ENCODE measurements around the gene IL18RAP.

The IL18RAP gene

GRCh38 chr2:102494570-102494969, 71.6 kb downstream of the IL18RAP start:
- no peaks in the 10 kb centered on the region for H3K4me1 ChIP-seq (ENCODE audit: control insufficient read depth, low read length)
- H3K4me2 ChIP-seq (ENCODE audit: low read length): no peak overlapping the region
- H3K9me3 ChIP-seq (ENCODE audit: control insufficient read depth, insufficient read depth, low read length): peaks cover 5% of the 10 kb centered on the region; the same call in 1 of the 2 replicates
- H3K27ac ChIP-seq (ENCODE audit: low read depth, low read length): no peak overlapping the region
- no peaks in the 10 kb centered on the region for H3K36me3 ChIP-seq (ENCODE audit: control insufficient read depth, low read length)
- H3K9me2 ChIP-seq (replicated peaks; ENCODE audit: control insufficient read depth, low read length): no peaks in the 10 kb centered on the region
- no peaks in the 10 kb centered on the region for H3K79me2 ChIP-seq (ENCODE audit: control insufficient read depth, low read length)
- TF ChIP-seq, protein P1, sequence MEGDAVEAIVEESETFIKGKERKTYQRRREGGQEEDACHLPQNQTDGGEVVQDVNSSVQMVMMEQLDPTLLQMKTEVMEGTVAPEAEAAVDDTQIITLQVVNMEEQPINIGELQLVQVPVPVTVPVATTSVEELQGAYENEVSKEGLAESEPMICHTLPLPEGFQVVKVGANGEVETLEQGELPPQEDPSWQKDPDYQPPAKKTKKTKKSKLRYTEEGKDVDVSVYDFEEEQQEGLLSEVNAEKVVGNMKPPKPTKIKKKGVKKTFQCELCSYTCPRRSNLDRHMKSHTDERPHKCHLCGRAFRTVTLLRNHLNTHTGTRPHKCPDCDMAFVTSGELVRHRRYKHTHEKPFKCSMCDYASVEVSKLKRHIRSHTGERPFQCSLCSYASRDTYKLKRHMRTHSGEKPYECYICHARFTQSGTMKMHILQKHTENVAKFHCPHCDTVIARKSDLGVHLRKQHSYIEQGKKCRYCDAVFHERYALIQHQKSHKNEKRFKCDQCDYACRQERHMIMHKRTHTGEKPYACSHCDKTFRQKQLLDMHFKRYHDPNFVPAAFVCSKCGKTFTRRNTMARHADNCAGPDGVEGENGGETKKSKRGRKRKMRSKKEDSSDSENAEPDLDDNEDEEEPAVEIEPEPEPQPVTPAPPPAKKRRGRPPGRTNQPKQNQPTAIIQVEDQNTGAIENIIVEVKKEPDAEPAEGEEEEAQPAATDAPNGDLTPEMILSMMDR (IDR thresholded peaks at IDR 0.05; ENCODE audit: low read depth, low read length, poor library complexity, severe bottlenecking): no peak
- TF ChIP-seq EZH2phosphoT487 (IDR thresholded peaks at IDR 0.05; ENCODE audit: borderline replicate concordance, low read length): no peak
- no peak overlapping the region for H3K4me3 ChIP-seq (ENCODE audit: low read length)
- no peaks in the 10 kb centered on the region for H4K20me1 ChIP-seq (ENCODE audit: control insufficient read depth, insufficient read depth, low read depth, low read length)
- no peaks in the 10 kb centered on the region for H3F3A ChIP-seq (ENCODE audit: control insufficient read depth, insufficient read depth)
- H3K27me3 ChIP-seq (ENCODE audit: control insufficient read depth, low read length): no peaks in the 10 kb centered on the region

GRCh38 chr2:102498414-102498813, 75.5 kb downstream of the IL18RAP start:
- no peak overlapping the region for H3K4me2 ChIP-seq (ENCODE audit: low read length)
- no peak overlapping the region for H3K27ac ChIP-seq (ENCODE audit: low read depth, low read length)
- H3K79me2 ChIP-seq (ENCODE audit: control insufficient read depth, low read length): no peaks in the 10 kb centered on the region
- H3K9me3 ChIP-seq (ENCODE audit: control insufficient read depth, insufficient read depth, low read length): 0 out of 2 replicates have a peak, but pooled peaks cover 5% of the 10 kb centered on the region
- H3K4me3 ChIP-seq (ENCODE audit: low read length): no peak overlapping the region
- H3K9me2 ChIP-seq (replicated peaks; ENCODE audit: control insufficient read depth, low read length): no peaks in the 10 kb centered on the region
- H4K20me1 ChIP-seq (ENCODE audit: control insufficient read depth, insufficient read depth, low read depth, low read length): no peaks in the 10 kb centered on the region
- no peaks in the 10 kb centered on the region for H3K36me3 ChIP-seq (ENCODE audit: control insufficient read depth, low read length)
- TF ChIP-seq, protein P1 (IDR thresholded peaks at IDR 0.05; ENCODE audit: low read depth, low read length, poor library complexity, severe bottlenecking): no peak
- no peak for TF ChIP-seq EZH2phosphoT487 (IDR thresholded peaks at IDR 0.05; ENCODE audit: borderline replicate concordance, low read length)
- no peaks in the 10 kb centered on the region for H3F3A ChIP-seq (ENCODE audit: control insufficient read depth, insufficient read depth)
- no peaks in the 10 kb centered on the region for H3K27me3 ChIP-seq (ENCODE audit: control insufficient read depth, low read length)
- H3K4me1 ChIP-seq (ENCODE audit: control insufficient read depth, low read length): no peaks in the 10 kb centered on the region

DNA sequence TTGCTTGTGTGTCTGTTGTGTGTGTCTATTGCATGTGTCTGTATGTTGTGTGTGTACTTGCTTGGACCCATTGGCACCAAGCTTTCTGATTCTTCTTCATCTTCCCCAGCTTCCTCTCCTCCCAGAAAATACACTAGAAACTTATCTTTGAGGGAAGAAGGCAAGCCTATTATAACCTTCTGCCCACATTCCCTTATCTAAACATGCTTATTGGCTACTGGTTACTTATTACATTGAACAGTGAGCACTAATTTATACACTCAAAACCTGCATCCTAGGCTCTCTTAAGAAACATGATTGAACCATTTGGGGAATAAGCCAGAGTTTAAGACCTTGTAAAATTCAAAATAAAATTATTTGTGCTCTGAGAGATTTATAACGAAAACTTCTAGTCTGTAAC, 76.6 kb downstream of the IL18RAP start:
- TF ChIP-seq, protein P1 (IDR thresholded peaks at IDR 0.05; ENCODE audit: low read depth, low read length, poor library complexity, severe bottlenecking): no peak
- no peak for TF ChIP-seq EZH2phosphoT487 (IDR thresholded peaks at IDR 0.05; ENCODE audit: borderline replicate concordance, low read length)
- H3K27ac ChIP-seq (ENCODE audit: low read depth, low read length): no peak overlapping the region
- no peaks in the 10 kb centered on the region for H3K4me1 ChIP-seq (ENCODE audit: control insufficient read depth, low read length)
- no peak overlapping the region for H3K4me3 ChIP-seq (ENCODE audit: low read length)
- H3K9me3 ChIP-seq (ENCODE audit: control insufficient read depth, insufficient read depth, low read length): no peaks in the 10 kb centered on the region
- H3K36me3 ChIP-seq (ENCODE audit: control insufficient read depth, low read length): no peaks in the 10 kb centered on the region
- no peaks in the 10 kb centered on the region for H4K20me1 ChIP-seq (ENCODE audit: control insufficient read depth, insufficient read depth, low read depth, low read length)
- H3K79me2 ChIP-seq (ENCODE audit: control insufficient read depth, low read length): no peaks in the 10 kb centered on the region
- no peaks in the 10 kb centered on the region for H3K27me3 ChIP-seq (ENCODE audit: control insufficient read depth, low read length)
- no peaks in the 10 kb centered on the region for H3K9me2 ChIP-seq (replicated peaks; ENCODE audit: control insufficient read depth, low read length)
- no peak overlapping the region for H3K4me2 ChIP-seq (ENCODE audit: low read length)
- no peaks in the 10 kb centered on the region for H3F3A ChIP-seq (ENCODE audit: control insufficient read depth, insufficient read depth)
